ENCODE data around the gene SSBP3.

The SSBP3 gene

GRCh38 chr1:54409156-54410142 is 3.3 kb upstream of the SSBP3 start:
- no peak overlapping the region for H3K4me3 ChIP-seq (ENCODE audit: low read depth in 1 of 2, low read length in 2 of 2)
- H2AFZ ChIP-seq (ENCODE audit: low read depth, low read length), result no peak overlapping the region
- peaks cover 68% of the 10 kb centered on the region for H3K4me1 ChIP-seq (ENCODE audit: insufficient read depth, low read length)
- peaks cover 9% of the 10 kb centered on the region for H4K20me1 ChIP-seq (ENCODE audit: insufficient read depth, low read length)
- H3K27ac ChIP-seq (ENCODE audit: low read length), result peak overlapping the region; percentile 85
- H3K27me3 ChIP-seq (ENCODE audit: insufficient read depth, low read length, poor library complexity), result no peaks in the 10 kb centered on the region
- H3K9me3 ChIP-seq (ENCODE audit: insufficient read depth, low read length, severe bottlenecking), result no peaks in the 10 kb centered on the region
- H3K4me2 ChIP-seq (ENCODE audit: insufficient read depth, low read length), result peak overlapping the region; percentile 22
- DNase-seq (peak; percentile 68), ATAC-seq (ENCODE audit: insufficient read depth, low read depth) (peak; percentile 40)
- H3K9ac ChIP-seq (ENCODE audit: low read depth, low read length), result peak overlapping the region; percentile 20
- TF ChIP-seq EZH2 (IDR thresholded peaks at IDR 0.05; ENCODE audit: borderline replicate concordance, low read depth, low read length, severe bottlenecking), result no peak
- no peak for TF ChIP-seq CTCF (IDR thresholded peaks at IDR 0.05; ENCODE audit: borderline replicate concordance, extremely low read depth, low read length, poor library complexity, severe bottlenecking)
- peaks cover 35% of the 10 kb centered on the region for H3K79me2 ChIP-seq (ENCODE audit: insufficient read depth, low read length)
- H3K36me3 ChIP-seq (ENCODE audit: insufficient read depth, low read length), result no peaks in the 10 kb centered on the region; the same call in 1 of the 2 replicates

- H3K27ac ChIP-seq (ENCODE audit: low read length), result peak overlapping the region; percentile 85
- H3K9ac ChIP-seq (ENCODE audit: low read depth, low read length), result peak overlapping the region; percentile 77
- H3K9me3 ChIP-seq (ENCODE audit: insufficient read depth, low read length, severe bottlenecking), result no peaks in the 10 kb centered on the region
- TF ChIP-seq EZH2 (IDR thresholded peaks at IDR 0.05; ENCODE audit: borderline replicate concordance, low read depth, low read length, severe bottlenecking), result no peak
- TF ChIP-seq CTCF (IDR thresholded peaks at IDR 0.05; ENCODE audit: borderline replicate concordance, extremely low read depth, low read length, poor library complexity, severe bottlenecking), result no peak
- DNase-seq (no peak), ATAC-seq (ENCODE audit: insufficient read depth, low read depth) (no peak)
- H3K4me3 ChIP-seq (ENCODE audit: low read depth in 1 of 2, low read length in 2 of 2), result peak overlapping the region in 1 of 2 experiments; percentile 75; a peak in 2 of 4 replicates
- peak overlapping the region; percentile 96 for H3K4me2 ChIP-seq (ENCODE audit: insufficient read depth, low read length)
- peaks cover 46% of the 10 kb centered on the region for H3K79me2 ChIP-seq (ENCODE audit: insufficient read depth, low read length)
- peaks cover 18% of the 10 kb centered on the region for H4K20me1 ChIP-seq (ENCODE audit: insufficient read depth, low read length)
- no peaks in the 10 kb centered on the region for H3K27me3 ChIP-seq (ENCODE audit: insufficient read depth, low read length, poor library complexity)
- peaks cover 68% of the 10 kb centered on the region for H3K4me1 ChIP-seq (ENCODE audit: insufficient read depth, low read length)
- H2AFZ ChIP-seq (ENCODE audit: low read depth, low read length), result peak overlapping the region; percentile 57
- H3K36me3 ChIP-seq (ENCODE audit: insufficient read depth, low read length), result peaks cover 5% of the 10 kb centered on the region
Observed at GRCh38 chr1:54408147-54409066, 2.2 kb upstream of the SSBP3 start.

- Histone ChIP-seq H3K27ac (ENCODE audit: low read length) (peak overlapping the region; percentile 85), H4K20me1 (ENCODE audit: insufficient read depth, low read length) (peaks cover 27% of the 10 kb centered on the region), H3K36me3 (ENCODE audit: insufficient read depth, low read length) (peaks cover 14% of the 10 kb centered on the region), H2AFZ (ENCODE audit: low read depth, low read length) (peak overlapping the region; percentile 59), H3K9me3 (ENCODE audit: insufficient read depth, low read length, severe bottlenecking) (no peaks in the 10 kb centered on the region), H3K9ac (ENCODE audit: low read depth, low read length) (peak overlapping the region; percentile 77), H3K4me1 (ENCODE audit: insufficient read depth, low read length) (peaks cover 69% of the 10 kb centered on the region), H3K4me2 (ENCODE audit: insufficient read depth, low read length) (peak overlapping the region; percentile 96), H3K79me2 (ENCODE audit: insufficient read depth, low read length) (peaks cover 49% of the 10 kb centered on the region), H3K4me3 (ENCODE audit: low read depth in 1 of 2, low read length in 2 of 2) (peak overlapping the region; percentile 50 to 75), H3K27me3 (ENCODE audit: insufficient read depth, low read length, poor library complexity) (no peaks in the 10 kb centered on the region)
- TF ChIP-seq CTCF (IDR thresholded peaks at IDR 0.05; ENCODE audit: borderline replicate concordance, extremely low read depth, low read length, poor library complexity, severe bottlenecking) (no peak), EZH2 (IDR thresholded peaks at IDR 0.05; ENCODE audit: borderline replicate concordance, low read depth, low read length, severe bottlenecking) (no peak)
- peak; percentile 80 for DNase-seq
- ATAC-seq (ENCODE audit: insufficient read depth, low read depth), result peak; percentile 32
Observed at GRCh38 chr1:54407404-54408146, 1.4 kb upstream of the SSBP3 start.

All from DND-41 (cell line).